ENCODE results near the gene MDN1.
"Not testable (repeated sequence)": the region's sequence is repeated elsewhere in the genome, so short reads cannot be mapped to it uniquely, and the experiment has no call there.

Gene MDN1

DNA sequence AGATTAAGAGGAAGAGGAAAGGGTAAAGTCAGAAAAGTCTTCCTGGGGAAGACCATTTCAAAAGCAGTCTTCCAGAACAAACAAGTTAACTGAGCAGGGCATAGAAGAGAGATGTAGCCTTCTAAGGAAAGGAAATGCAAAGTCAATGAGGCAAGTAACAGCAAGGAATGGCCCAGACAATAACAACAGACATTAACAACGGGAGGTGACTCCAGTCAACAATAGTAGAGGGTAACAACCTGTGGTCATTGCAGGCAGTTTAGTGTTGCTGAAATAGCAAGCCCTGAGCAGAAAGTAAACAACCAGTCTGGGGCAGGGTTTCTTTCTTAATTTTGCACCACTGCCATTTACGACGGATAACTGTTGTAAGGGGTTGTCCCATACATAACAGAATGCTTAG is 2.1 kb downstream of the MDN1 start:
- TF ChIP-seq, protein P1, sequence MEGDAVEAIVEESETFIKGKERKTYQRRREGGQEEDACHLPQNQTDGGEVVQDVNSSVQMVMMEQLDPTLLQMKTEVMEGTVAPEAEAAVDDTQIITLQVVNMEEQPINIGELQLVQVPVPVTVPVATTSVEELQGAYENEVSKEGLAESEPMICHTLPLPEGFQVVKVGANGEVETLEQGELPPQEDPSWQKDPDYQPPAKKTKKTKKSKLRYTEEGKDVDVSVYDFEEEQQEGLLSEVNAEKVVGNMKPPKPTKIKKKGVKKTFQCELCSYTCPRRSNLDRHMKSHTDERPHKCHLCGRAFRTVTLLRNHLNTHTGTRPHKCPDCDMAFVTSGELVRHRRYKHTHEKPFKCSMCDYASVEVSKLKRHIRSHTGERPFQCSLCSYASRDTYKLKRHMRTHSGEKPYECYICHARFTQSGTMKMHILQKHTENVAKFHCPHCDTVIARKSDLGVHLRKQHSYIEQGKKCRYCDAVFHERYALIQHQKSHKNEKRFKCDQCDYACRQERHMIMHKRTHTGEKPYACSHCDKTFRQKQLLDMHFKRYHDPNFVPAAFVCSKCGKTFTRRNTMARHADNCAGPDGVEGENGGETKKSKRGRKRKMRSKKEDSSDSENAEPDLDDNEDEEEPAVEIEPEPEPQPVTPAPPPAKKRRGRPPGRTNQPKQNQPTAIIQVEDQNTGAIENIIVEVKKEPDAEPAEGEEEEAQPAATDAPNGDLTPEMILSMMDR (IDR thresholded peaks at IDR 0.05; ENCODE audit: insufficient read depth, low read depth, low read length, missing control alignments), result no peak
- H3K4me3 ChIP-seq (ENCODE audit: low read length), result peak overlapping the region; percentile 5

DNA sequence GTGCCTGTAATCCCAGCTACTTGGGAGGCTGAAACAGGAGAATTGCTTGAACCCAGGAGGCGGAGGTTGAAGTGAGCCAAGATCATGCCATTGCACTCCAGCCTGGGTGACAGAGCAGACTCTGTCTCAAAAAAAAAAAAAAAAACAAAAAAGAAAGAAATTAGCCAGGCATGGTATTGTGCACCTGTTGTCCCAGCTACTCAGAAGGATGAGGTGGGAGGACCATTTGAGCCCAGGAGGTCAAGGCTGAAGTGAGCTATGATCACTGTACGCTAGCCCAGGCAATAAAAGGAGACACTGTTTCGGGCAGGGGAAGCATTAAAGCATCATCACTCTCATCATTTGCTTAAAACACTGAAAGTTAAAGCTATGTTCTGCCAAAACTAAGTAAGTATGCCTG is 6.2 kb downstream of the MDN1 start:
- not testable (repeated sequence) for H3K4me3 ChIP-seq (ENCODE audit: low read length); DNase-seq (ENCODE audit: low read depth)

More for the DNA sequence above, 2.1 kb downstream of the MDN1 start:
- no peak for DNase-seq (ENCODE audit: low read depth)

DNA sequence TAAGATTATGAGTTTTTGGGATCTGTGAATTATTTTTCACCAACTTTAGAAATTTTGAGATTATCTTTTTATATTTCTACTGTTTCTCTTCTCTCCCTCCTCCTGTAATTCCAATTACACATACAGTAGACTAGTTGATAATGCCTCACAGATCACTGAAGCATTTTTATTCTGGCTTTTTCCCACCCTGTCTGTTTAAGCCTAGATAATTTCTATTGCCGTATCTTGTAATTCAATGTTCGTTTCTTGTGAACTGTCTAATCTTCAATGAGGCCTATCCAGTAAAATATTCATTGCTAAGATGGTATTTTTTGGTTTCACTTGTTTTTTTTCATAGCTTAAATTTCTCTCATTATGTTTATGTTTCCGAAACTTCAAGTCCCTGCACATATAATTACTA is 12.0 kb downstream of the MDN1 start:
- TF ChIP-seq, protein P1 (IDR thresholded peaks at IDR 0.05; ENCODE audit: insufficient read depth, low read depth, low read length, missing control alignments), result no peak
- no peak overlapping the region for H3K4me3 ChIP-seq (ENCODE audit: low read length)
- DNase-seq (ENCODE audit: low read depth), result no peak

DNA sequence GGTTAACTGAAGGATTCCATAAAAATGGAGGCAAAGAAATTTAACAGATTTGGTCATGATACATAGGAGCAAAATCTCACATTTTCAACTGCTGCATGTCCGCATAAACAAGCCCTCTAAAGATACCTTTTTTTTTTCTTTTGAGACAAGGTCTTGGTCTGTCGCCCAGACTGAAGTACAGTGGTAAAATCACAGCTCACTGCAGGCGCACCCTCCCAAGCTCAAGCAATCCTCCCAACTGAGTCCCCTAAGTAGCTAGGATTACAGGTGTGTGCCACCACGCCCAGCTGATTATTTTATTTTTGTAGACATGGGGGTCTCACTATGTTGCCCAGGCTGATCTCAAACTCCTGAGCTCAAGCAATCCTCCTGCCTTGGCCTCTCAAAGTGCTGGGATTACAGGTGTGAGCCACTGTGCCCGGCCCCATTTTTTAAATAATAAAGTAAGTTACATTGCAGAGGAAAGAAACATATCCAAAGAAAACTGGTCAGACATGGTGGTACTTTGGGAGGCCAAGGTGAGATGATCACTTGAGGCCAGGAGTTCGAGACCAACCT is 13.7 kb downstream of the MDN1 start:
- TF ChIP-seq, protein P1 (IDR thresholded peaks at IDR 0.05; ENCODE audit: insufficient read depth, low read depth, low read length, missing control alignments), result no peak
- DNase-seq (ENCODE audit: low read depth), result no peak
- no peak overlapping the region for H3K4me3 ChIP-seq (ENCODE audit: low read length)

DNA sequence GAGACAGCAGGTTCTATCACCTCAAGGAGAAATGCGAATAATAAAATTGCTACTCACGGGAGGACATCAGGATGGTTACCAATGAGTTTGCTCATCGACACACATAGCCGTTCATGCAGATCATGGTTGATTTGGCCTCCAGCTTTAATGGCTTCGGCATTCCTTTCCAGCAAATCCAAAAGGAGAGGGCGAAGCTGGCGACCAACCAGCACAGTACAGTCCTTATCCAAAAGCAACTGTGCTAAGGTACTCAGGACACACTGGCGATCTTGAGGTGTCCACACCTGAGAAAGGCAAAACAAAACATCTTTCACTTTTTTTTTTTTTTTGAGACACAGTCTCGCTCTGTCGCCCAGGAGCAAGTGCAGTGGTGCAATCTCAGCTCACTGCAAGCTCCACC is 16.3 kb downstream of the MDN1 start:
- no peak overlapping the region for H3K4me3 ChIP-seq (ENCODE audit: low read length)
- TF ChIP-seq, protein P1 (IDR thresholded peaks at IDR 0.05; ENCODE audit: insufficient read depth, low read depth, low read length, missing control alignments), result no peak
- no peak for DNase-seq (ENCODE audit: low read depth)

DNA sequence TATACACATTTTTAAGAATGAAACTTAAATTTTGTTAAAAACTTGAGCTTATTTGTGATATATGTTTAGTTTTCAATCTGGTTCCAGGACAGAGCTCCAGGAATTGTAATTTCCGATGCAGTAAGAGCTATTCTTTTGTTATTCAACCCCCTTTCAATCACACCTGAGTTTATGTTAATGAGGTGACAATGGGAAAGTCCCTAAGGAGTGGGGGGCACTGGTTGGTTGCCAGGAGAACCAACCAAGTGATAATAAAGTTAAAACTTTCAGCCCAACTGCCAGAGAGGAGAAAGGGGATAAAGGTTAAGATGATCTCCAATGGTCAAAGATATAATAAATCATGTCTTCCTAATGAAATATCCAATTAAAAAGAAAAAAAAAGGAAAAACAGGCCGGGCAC is 19.8 kb downstream of the MDN1 start:
- TF ChIP-seq, protein P1 (IDR thresholded peaks at IDR 0.05; ENCODE audit: insufficient read depth, low read depth, low read length, missing control alignments), result no peak
- DNase-seq (ENCODE audit: low read depth), result no peak

DNA sequence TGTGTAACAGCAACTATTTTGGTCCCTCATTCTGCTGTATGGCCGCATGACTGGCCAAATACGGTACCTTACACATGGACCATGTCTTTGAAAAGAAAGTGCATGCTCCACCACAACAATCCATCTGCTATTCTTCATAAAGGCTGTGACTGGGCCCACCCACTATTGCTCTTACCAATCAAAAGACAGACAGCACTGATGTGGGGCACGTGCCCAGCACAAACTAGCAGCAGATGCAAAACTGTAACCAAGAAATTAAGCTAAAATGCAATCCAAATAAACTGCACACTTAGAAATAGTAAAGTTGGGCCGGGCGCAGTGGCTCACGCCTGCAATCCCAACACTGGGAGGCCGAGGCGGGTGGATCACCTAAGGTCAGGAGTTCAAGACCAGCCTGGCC is 20.5 kb downstream of the MDN1 start:
- TF ChIP-seq, protein P1 (IDR thresholded peaks at IDR 0.05; ENCODE audit: insufficient read depth, low read depth, low read length, missing control alignments), result no peak
- no peak overlapping the region for H3K4me3 ChIP-seq (ENCODE audit: low read length)
- no peak for DNase-seq (ENCODE audit: low read depth)

More for the DNA sequence above, 19.8 kb downstream of the MDN1 start:
- H3K4me3 ChIP-seq (ENCODE audit: low read length), result no peak overlapping the region
